Measurements from ENCODE around the gene BMP4. TPM values are rescaled to one million over a fixed set of nuclear protein-coding genes. Genes with fewer than 3 reads are reported as not detected.

Gene BMP4
- total RNA-seq, 1 experiment from 2014 or later, result 0.87 TPM

GRCh38 chr14:53927171-53927570 lies 29.5 kb downstream of the BMP4 start:
- CTCF ChIA-PET, result no interaction called here
- POLR2A ChIA-PET, result no interaction called here
- no peak for DNase-seq (ENCODE audit: low read depth, low spot score)

GRCh38 chr14:53925201-53925766 lies 31.3 kb downstream of the BMP4 start:
- Histone ChIP-seq H3K27me3 (ENCODE audit: control insufficient read depth, insufficient read depth, low read length) (no peaks in the 10 kb centered on the region), H3K9me3 (ENCODE audit: control insufficient read depth, insufficient read depth, low read depth, low read length) (no peaks in the 10 kb centered on the region), H3K4me1 (ENCODE audit: control insufficient read depth, insufficient read depth, low read length) (no peaks in the 10 kb centered on the region), H3K4me3 (ENCODE audit: low read depth in 2 of 2, low read length in 2 of 2) (no peak overlapping the region), H3K27ac (ENCODE audit: low read length) (no peak overlapping the region), H3K36me3 (ENCODE audit: control insufficient read depth, insufficient read depth, low read length) (no peaks in the 10 kb centered on the region)
- in situ Hi-C loops (cut with HindIII; ENCODE audit: low pct_unique_long_range_greater_than_20kb, low sequenced_read_pairs) (no loop called here), intact Hi-C loops (cut with micrococcal nuclease; ENCODE audit: unreplicated experiment) (no loop called here)
- no TSS peak for BruUV-seq (replicated peaks)
- CTCF ChIA-PET, result no interaction called here
- POLR2A ChIA-PET, result no interaction called here
- no peak for DNase-seq (ENCODE audit: low read depth, low spot score)
- ATAC-seq, result no peak
- TF ChIP-seq REST (IDR thresholded peaks at IDR 0.05; ENCODE audit: insufficient read depth in 1 of 2, low read depth in 2 of 2, low read length in 1 of 2) (no peak), TCF7L2 (IDR thresholded peaks at IDR 0.05; ENCODE audit: low read depth, low read length) (no peak), POLR2AphosphoS5 (IDR thresholded peaks at IDR 0.05; ENCODE audit: low read depth, low read length) (no peak), SIN3A (IDR thresholded peaks at IDR 0.05; ENCODE audit: borderline replicate concordance, insufficient read depth, low read depth, low read length) (no peak), CTCF (IDR thresholded peaks at IDR 0.05) (no peak)

More at GRCh38 chr14:53927171-53927570, 29.5 kb downstream of the BMP4 start:
- no peaks in the 10 kb centered on the region for H3K4me1 ChIP-seq (ENCODE audit: control insufficient read depth, insufficient read depth, low read length)
- no peaks in the 10 kb centered on the region for H3K27me3 ChIP-seq (ENCODE audit: control insufficient read depth, insufficient read depth, low read length)
- H3K27ac ChIP-seq (ENCODE audit: low read length), result no peak overlapping the region
- H3K4me3 ChIP-seq (ENCODE audit: low read depth in 2 of 2, low read length in 2 of 2), result no peak overlapping the region
- no peak for TF ChIP-seq SIN3A (IDR thresholded peaks at IDR 0.05; ENCODE audit: borderline replicate concordance, insufficient read depth, low read depth, low read length)
- no peak for TF ChIP-seq TCF7L2 (IDR thresholded peaks at IDR 0.05; ENCODE audit: low read depth, low read length)
- TF ChIP-seq REST (IDR thresholded peaks at IDR 0.05; ENCODE audit: insufficient read depth in 1 of 2, low read depth in 2 of 2, low read length in 1 of 2), result no peak
- no peak for TF ChIP-seq CTCF (IDR thresholded peaks at IDR 0.05)
- TF ChIP-seq POLR2AphosphoS5 (IDR thresholded peaks at IDR 0.05; ENCODE audit: low read depth, low read length), result no peak
- in situ Hi-C loops (cut with HindIII; ENCODE audit: low pct_unique_long_range_greater_than_20kb, low sequenced_read_pairs), result no loop called here
- BruUV-seq (replicated peaks), result no TSS peak
- no peak for ATAC-seq
- no peaks in the 10 kb centered on the region for H3K36me3 ChIP-seq (ENCODE audit: control insufficient read depth, insufficient read depth, low read length)
- intact Hi-C loops (cut with micrococcal nuclease; ENCODE audit: unreplicated experiment), result no loop called here
- no peaks in the 10 kb centered on the region for H3K9me3 ChIP-seq (ENCODE audit: control insufficient read depth, insufficient read depth, low read depth, low read length)
